ENCODE measurements around the gene USP46.

Gene USP46

GRCh38 chr4:52618795-52619590 is 40.1 kb downstream of the USP46 start:
- no peak for DNase-seq (ENCODE audit: low spot score)

- no peak for DNase-seq (ENCODE audit: low spot score)
These were observed 41.6 kb downstream of the USP46 start for GRCh38 chr4:52617336-52618020.

GRCh38 chr4:52614241-52614640 is 44.9 kb downstream of the USP46 start:
- DNase-seq (ENCODE audit: low spot score), result no peak

- no peak for DNase-seq (ENCODE audit: low spot score)
These were observed 46.8 kb downstream of the USP46 start for GRCh38 chr4:52612341-52612740.

GRCh38 chr4:52611030-52611555 is 48.0 kb downstream of the USP46 start:
- no peak for DNase-seq (ENCODE audit: low spot score)

GRCh38 chr4:52606726-52607125 is 52.4 kb downstream of the USP46 start:
- DNase-seq (ENCODE audit: low spot score), result no peak

GRCh38 chr4:52606040-52606439 is 53.1 kb downstream of the USP46 start:
- no peak for DNase-seq (ENCODE audit: low spot score)

GRCh38 chr4:52604215-52604614 is 54.9 kb downstream of the USP46 start:
- DNase-seq (ENCODE audit: low spot score), result no peak

- DNase-seq (ENCODE audit: low spot score), result no peak
These were observed 58.8 kb downstream of the USP46 start for GRCh38 chr4:52600275-52600674.

- DNase-seq (ENCODE audit: low spot score), result peak; percentile 57
These were observed 64.1 kb downstream of the USP46 start for GRCh38 chr4:52595001-52595400.

- DNase-seq (ENCODE audit: low spot score), result no peak
These were observed 66.8 kb downstream of the USP46 start for GRCh38 chr4:52592287-52592686.

- no peak for DNase-seq (ENCODE audit: low spot score)
These were observed 70.1 kb downstream of the USP46 start for GRCh38 chr4:52588771-52589591.

GRCh38 chr4:52588097-52588496 is 71.0 kb downstream of the USP46 start:
- no peak for DNase-seq (ENCODE audit: low spot score)

GRCh38 chr4:52586069-52586468 is 73.0 kb downstream of the USP46 start:
- no peak for DNase-seq (ENCODE audit: low spot score)

- no peak for DNase-seq (ENCODE audit: low spot score)
These were observed 73.7 kb downstream of the USP46 start for GRCh38 chr4:52585379-52585778.

GRCh38 chr4:52579602-52580272 is 79.4 kb downstream of the USP46 start:
- no peak for DNase-seq (ENCODE audit: low spot score)

- no peak for DNase-seq (ENCODE audit: low spot score)
These were observed 80.2 kb downstream of the USP46 start for GRCh38 chr4:52578951-52579350.

GRCh38 chr4:52577624-52577962 is 81.5 kb downstream of the USP46 start:
- DNase-seq (ENCODE audit: low spot score), result no peak

GRCh38 chr4:52576961-52577623 is 82.0 kb downstream of the USP46 start:
- no peak for DNase-seq (ENCODE audit: low spot score)

GRCh38 chr4:52576326-52576725 is 82.8 kb downstream of the USP46 start:
- no peak for DNase-seq (ENCODE audit: low spot score)

GRCh38 chr4:52575406-52575805 is 83.7 kb downstream of the USP46 start:
- DNase-seq (ENCODE audit: low spot score), result no peak

GRCh38 chr4:52574036-52574435 is 85.1 kb downstream of the USP46 start:
- DNase-seq (ENCODE audit: low spot score), result no peak

All from COLO829 (cell line).